GM19238 (cell line): ENCODE results near the gene GLIPR1.
"Not testable (repeated sequence)": the region's sequence is repeated elsewhere in the genome, so short reads cannot be mapped to it uniquely, and the experiment has no call there.

Experiments used
- DNase-seq: peaks from one replicate; pipeline ENCODE4 v3.0.0; 2011; ENCODE audit warnings: low spot score; ENCODE audit not compliant: insufficient read length

The GLIPR1 gene

GRCh38 chr12:75480469-75480949, at the start of gene GLIPR1:
TSS of gene GLIPR1 (plus strand) at chr12:75480755. CDS start at chr12:75480881, 126 bp downstream.
- peak; percentile 32 for DNase-seq

- DNase-seq: no peak
These were observed 47.6 kb upstream of the GLIPR1 start for GRCh38 chr12:75432924-75433323.

DNA sequence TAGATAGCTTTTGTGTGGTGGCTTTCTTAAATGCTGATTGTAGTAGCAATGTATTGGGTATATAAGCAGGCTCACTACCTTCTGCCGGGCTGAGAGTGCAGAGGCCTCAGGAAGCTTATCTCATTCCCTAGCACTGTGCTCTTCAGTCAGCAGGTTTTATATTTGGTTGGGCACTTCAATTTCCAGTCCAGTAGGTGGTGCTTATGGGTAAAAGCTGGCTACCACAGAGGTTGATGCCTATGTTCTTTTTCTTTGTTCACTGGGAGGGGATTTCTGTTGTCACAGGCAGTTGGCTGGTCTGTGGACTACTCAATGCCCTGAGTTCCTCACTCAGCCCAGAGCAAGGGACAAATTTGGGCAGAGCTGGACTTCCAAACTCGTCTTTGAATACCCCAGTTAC, 43.0 kb upstream of the GLIPR1 start:
- DNase-seq: no peak

DNA sequence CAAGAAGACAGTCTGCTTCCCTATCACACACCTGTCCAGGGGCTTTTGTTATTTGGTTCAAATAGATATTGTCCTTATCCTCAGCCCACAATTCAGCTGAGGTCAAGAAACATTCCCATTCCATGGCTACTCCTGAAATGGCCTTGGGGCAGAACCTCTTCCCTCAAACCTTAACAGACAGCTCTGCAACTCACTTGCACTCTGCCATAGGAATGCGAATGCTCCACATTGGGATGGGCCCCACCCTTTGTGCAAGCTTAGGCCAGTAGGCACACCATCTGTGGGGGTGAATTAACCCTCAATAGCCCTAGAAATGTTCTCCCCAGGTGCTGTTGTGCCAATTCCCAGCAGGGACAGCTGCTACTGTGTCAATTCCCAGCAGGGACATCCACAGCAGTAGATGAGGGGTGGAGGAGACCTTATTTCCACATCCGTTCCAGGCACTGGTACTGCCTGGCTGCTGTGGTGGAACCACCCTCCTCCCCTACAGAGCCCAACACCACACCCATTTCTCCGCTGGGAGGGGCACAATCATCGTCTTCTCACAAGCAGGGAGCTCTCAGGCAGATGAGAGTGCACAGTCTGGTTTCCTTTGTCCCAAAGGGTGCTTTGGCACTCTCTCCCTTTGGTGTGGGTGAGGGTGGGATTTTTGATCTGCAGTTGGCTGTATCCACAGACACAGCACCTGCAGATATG, 42.3 kb upstream of the GLIPR1 start:
- no peak for DNase-seq

GRCh38 chr12:75439048-75439447, 41.5 kb upstream of the GLIPR1 start:
- no peak for DNase-seq

GRCh38 chr12:75439930-75440329, 40.6 kb upstream of the GLIPR1 start:
- no peak for DNase-seq

GRCh38 chr12:75441687-75442449, 38.7 kb upstream of the GLIPR1 start:
- not testable (repeated sequence) for DNase-seq

- not testable (repeated sequence) for DNase-seq
These were observed 38.1 kb upstream of the GLIPR1 start for GRCh38 chr12:75442454-75442853.

DNA sequence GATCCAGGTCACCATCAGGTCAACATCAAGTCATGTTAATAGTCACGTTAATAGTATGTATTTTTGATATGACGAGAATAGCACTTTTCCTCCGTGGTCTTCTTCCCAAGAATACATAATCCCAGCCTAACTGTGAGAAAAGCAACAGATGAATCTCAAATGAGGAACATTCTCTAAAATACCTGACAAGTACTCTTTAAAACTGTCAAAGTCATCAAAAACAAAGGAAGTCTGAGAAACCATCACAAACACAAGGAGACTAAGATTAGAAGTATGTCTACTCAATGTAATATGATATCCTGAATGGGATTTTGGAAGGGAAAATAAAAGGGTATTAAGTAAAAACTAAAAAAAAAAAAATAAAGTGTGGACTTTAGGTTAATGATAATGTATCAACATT, 36.8 kb upstream of the GLIPR1 start:
- DNase-seq: no peak

- DNase-seq: no peak
These were observed 36.0 kb upstream of the GLIPR1 start for GRCh38 chr12:75444429-75445136.

DNA sequence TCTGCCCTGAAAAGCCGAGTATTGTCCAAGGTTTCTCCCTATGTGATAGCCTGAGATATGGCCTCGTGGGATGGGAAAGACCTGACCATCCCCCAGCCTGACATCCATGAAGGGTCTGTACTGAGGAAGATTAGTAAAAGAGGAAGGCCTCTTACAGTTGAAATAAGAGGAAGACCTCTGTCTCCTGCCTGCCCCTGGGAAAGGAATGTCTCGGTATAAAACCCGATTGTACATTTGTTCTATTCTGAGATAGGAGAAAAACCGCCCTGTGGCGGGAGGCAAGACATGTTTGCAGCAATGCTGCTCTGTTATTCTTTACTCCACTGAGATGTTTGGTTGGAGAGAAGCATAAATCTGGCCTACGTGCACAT, 35.4 kb upstream of the GLIPR1 start:
- not testable (repeated sequence) for DNase-seq

DNA sequence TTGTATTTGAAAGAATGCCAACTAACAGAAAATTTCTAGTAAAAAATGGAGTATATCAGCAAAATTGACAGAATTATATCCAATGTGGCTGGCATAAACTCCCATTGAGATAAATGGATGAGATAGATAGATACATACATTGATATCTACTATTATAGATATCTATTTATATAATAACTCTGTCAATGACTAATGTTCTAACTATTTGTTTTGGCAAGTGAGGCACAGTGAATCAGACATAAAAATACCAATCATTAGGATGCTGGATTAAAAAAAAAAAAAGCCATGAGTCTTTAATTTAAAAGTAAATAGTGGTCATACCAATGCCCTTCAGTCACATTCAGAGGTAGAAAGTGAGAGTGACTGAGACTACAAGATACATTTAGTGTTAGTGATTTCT, 33.7 kb upstream of the GLIPR1 start:
- no peak for DNase-seq

DNA sequence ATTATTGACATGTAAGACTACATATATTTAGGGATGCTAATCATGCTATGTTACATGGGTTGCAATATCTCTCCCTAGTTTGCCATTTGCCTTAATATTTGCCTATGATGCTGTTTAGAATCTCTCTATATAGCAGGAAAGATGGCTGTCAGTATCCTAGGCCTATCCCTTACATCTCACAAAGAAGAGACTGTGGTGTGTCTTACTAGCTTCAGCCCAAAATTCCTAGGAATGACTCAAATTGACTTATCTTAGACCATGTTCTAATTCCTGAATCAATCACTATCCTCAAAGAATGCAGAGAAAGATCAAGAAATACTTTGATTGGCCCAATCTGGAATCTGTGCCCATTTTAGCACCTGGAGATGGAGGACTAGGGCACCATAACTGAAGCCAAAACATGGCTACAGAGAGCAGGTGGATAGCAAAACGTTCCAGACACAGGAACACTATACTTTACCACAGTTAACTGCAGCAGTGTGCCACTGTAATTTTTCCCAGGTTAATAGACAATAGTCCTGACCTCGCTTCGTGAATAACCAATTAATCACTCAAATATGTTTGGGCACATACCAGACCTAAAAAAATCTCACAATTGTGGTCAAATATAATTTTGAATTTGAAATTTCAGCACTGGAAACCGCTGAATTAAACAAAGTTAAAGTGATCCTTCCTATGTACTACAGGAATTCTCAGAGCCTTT, 32.7 kb upstream of the GLIPR1 start:
- DNase-seq: no peak

DNA sequence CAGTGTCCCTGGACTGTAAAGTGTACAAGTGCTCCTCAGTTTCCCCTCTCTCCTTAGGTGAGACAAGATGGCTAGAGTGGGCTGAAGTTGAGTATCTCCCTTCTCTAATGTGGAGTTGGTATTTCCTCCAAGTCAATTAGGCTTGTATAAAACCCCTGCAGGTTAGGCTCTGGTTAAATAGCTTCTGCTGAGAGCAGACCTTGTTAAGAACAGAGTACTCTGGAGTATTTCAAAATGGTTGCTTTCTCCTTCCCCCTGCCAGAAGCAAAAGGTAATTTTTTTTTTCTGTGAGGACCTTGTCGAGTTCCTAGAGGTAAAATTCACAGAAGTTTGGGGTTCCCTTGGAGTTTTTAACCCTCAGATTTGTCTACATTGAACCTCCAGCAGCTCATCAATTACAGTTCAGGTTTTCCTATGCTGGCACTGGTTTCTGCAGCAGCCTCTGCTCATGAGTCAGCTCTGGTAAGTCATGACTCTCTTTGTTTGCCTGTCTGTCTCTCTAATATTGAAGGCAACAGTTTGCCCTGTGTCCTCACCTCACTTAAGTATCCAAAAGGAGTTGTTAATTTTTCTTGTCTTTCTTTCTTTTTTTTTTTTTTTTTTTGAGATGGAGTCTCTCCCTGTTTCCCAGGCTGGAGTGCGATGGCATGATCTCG, 27.8 kb upstream of the GLIPR1 start:
- DNase-seq: no peak

GRCh38 chr12:75455839-75456238, 24.7 kb upstream of the GLIPR1 start:
- no peak for DNase-seq

GRCh38 chr12:75457191-75457590, 23.4 kb upstream of the GLIPR1 start:
- DNase-seq: no peak

DNA sequence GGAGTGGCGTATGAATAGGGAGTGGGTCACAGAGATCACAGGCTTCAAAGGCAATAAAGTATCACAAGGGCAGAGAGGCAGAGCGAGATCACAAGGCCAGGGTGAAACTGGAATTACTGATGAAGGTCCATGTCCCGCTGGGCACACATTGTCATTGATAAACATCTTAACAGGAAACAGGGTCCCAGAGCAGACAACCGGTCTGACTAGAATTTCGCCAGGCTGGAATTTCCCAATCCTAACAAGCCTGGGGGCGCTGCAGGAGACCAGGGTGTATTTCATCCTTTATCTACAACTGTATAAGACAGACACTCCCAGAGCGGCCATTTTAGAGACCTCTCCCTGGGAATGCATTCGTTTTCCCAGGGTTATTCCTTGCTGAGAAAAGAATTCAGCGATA, 22.7 kb upstream of the GLIPR1 start:
- not testable (repeated sequence) for DNase-seq

GRCh38 chr12:75459755-75460154, 20.8 kb upstream of the GLIPR1 start:
- DNase-seq: no peak

DNA sequence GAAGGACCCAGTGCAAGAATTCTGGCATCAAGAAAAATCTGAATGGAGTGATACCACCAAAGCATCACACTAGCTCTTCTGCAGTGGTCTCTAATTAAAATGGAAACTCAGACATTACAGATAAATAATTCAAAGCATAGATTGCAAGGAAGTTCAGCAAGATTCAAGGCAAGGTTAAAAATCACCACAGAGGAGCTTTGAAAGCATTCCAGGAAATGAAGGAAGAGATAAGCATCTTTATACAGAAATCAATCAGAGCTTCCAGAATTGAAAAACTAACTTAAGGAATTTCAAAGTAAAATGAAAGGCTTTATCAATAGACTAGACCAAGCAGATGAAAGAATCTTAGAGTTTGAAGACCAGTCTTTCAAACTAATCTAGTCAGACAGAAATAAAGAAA, 20.4 kb upstream of the GLIPR1 start:
- no peak for DNase-seq

DNA sequence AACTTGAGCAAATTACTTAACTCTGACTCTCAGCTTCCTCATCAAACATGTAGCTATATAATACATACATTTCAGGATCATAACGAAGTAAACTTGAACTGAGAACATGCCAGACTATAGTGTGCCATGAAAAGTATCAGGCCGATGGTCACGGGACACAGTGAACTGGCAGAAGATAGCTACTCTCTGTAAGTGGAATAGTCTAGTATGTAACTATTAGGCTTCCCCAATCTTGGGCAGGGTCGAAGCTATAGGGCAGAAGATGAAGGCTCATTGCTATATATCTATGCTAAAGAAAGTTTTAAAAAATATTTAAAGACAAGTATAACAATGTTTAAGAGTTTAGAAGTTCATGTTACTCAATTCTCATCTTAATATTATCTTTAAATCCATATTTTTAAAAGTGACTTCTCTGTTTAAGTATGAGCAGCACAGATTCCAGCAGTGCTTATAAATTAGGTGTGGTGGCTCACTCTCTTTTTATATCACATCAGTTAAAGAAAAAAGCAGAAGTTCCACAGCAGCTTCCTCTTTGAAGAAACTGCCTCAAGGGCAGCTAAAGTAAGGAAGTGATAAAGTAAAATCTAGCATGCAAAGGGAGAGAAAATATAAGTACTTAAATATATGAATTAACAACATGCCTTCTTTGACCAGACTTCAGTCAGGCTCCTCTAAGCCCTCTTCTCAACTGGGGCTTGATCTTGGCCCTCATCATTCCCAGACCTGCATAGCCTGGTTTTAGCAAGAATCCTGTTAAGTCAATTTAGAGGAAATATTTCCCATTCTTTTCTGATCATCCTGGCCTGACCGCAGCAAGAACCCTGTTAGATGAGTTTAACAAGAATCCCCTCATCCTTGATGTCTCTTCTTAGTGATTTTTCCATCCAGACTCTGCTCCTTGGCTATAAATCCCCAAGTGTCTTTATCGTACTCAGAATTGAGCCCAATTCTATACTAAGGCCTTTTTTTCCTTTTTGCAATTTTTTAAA, 8.4 kb upstream of the GLIPR1 start:
- DNase-seq: no peak
